Naive thymus-derived CD4-positive, alpha-beta T cell (primary cell): Measurements from ENCODE around the gene FLT4. TPM values are rescaled to one million over a fixed set of nuclear protein-coding genes. Genes with fewer than 3 reads are reported as not detected.

Experiments
- ATAC-seq: fragments of 150-1000 bp; cut with Tn5 transposase; 2 replicates; pipeline ENCODE4 v1.10.0; 2021; ENCODE audit warnings: mild to moderate bottlenecking, moderate library complexity
- CTCF ChIA-PET: fragments of 350-600 bp; sonication (Branson Sonifier 250); formaldehyde crosslinking; loops from one replicate; lab custom pipeline; 2021; ENCODE audit warnings: antibody characterized with exemption; lab: Charles Lee
- POLR2A ChIA-PET: fragments of 350-600 bp; sonication (Branson Sonifier 250); formaldehyde crosslinking; loops from one replicate; lab custom pipeline; 2021; ENCODE audit warnings: antibody characterized with exemption, inconsistent platforms; lab: Charles Lee
- DNase-seq, 9 donors: peaks; one replicate each; pipeline versions ENCODE4 v3.0.0 to v3.0.0-alpha.2; 2020 to 2022; ENCODE audit warnings: mixed read lengths in 1 of 9
- H3K27ac ChIP-seq: one replicate; pipeline ENCODE4 v1.7.0; 2013; ENCODE audit warnings: mild to moderate bottlenecking, low read depth, low read length, moderate library complexity
- H3K27me3 ChIP-seq, 2 donors: one replicate each; pipeline ENCODE4 v1.7.0; 2013; ENCODE audit warnings: low read length in 2 of 2, mild to moderate bottlenecking in 2 of 2, moderate library complexity in 2 of 2; ENCODE audit not compliant: control insufficient read depth in 2 of 2, insufficient read depth in 2 of 2
- H3K36me3 ChIP-seq, 3 experiments: 1 replicate in 2 of 3; 2 replicates in 1 of 3; pipeline ENCODE4 v1.7.0; 2013; ENCODE audit warnings: low read length in 3 of 3, mild to moderate bottlenecking in 3 of 3, moderate library complexity in 1 of 3; ENCODE audit not compliant: insufficient read depth in 3 of 3, control insufficient read depth in 2 of 3
- H3K4me1 ChIP-seq, 2 donors: one replicate each; pipeline ENCODE4 v1.7.0; 2013; ENCODE audit warnings: low read length in 2 of 2, mild to moderate bottlenecking in 2 of 2, moderate library complexity in 1 of 2; ENCODE audit not compliant: control insufficient read depth in 2 of 2, insufficient read depth in 2 of 2
- H3K4me3 ChIP-seq: 2 replicates; pipeline ENCODE4 v1.7.0; 2013; ENCODE audit warnings: mild to moderate bottlenecking, low read length
- H3K9me3 ChIP-seq, 3 experiments: 1 replicate in 2 of 3; 2 replicates in 1 of 3; pipeline ENCODE4 v1.7.0; 2013; ENCODE audit warnings: low read length in 3 of 3; ENCODE audit not compliant: control insufficient read depth in 2 of 3
- H3K27ac Mint-ChIP-seq, 9 donors: one replicate each; pipeline ENCODE4 v1.8.0; 2020 to 2022; ENCODE audit warnings: mixed read lengths in 9 of 9, mild to moderate bottlenecking in 8 of 9, moderate library complexity in 5 of 9, inconsistent platforms in 2 of 9
- H3K27me3 Mint-ChIP-seq, 5 donors: one replicate each; pipeline ENCODE4 v1.8.0; 2021 to 2022; ENCODE audit warnings: mixed read lengths in 5 of 5, mild to moderate bottlenecking in 1 of 5
- H3K36me3 Mint-ChIP-seq, 5 donors: one replicate each; pipeline ENCODE4 v1.8.0; 2020 to 2022; ENCODE audit warnings: mixed read lengths in 5 of 5, mild to moderate bottlenecking in 3 of 5, inconsistent platforms in 1 of 5
- H3K4me1 Mint-ChIP-seq, 7 donors: one replicate each; pipeline ENCODE4 v1.8.0; 2020 to 2022; ENCODE audit warnings: mixed read lengths in 7 of 7, mild to moderate bottlenecking in 3 of 7, inconsistent platforms in 1 of 7
- H3K4me3 Mint-ChIP-seq, 10 donors: one replicate each; pipeline ENCODE4 v1.8.0; 2020 to 2022; ENCODE audit warnings: mild to moderate bottlenecking in 10 of 10, mixed read lengths in 10 of 10, moderate library complexity in 6 of 10, inconsistent platforms in 2 of 10
- H3K9me3 Mint-ChIP-seq, 11 donors: one replicate each; pipeline ENCODE4 v1.8.0; 2020 to 2022; ENCODE audit warnings: mixed read lengths in 11 of 11, mild to moderate bottlenecking in 4 of 11, inconsistent platforms in 1 of 11, moderate library complexity in 1 of 11
- intact Hi-C, 2 donors: fragments of 100-400 bp; cut with micrococcal nuclease; formaldehyde crosslinking; loops; one replicate each; pipeline ENCODE4 v1.15.1; 2023
- polyA plus RNA-seq, 2 donors: library from polyadenylated mRNA; unstranded; fragments of 300-500 nt; fragmentation: Illumina TruSeq; gene quantifications; one replicate each; pipeline ENCODE4 v1.2.3, GENCODE V29; 2021
- total RNA-seq, 6 experiments: library from RNA in 5 of 6; stranded (reverse) in 5 of 6; gene quantifications; 1 replicate in 5 of 6; 2 replicates in 1 of 6; pipeline ENCODE4 v1.2.3 and lab custom pipeline; 2021 to 2026

FLT4 gene
- total and polyA plus RNA-seq, 7 experiments from 2014 or later = 0.53 to 6.0 (median 2.3) TPM

DNA sequence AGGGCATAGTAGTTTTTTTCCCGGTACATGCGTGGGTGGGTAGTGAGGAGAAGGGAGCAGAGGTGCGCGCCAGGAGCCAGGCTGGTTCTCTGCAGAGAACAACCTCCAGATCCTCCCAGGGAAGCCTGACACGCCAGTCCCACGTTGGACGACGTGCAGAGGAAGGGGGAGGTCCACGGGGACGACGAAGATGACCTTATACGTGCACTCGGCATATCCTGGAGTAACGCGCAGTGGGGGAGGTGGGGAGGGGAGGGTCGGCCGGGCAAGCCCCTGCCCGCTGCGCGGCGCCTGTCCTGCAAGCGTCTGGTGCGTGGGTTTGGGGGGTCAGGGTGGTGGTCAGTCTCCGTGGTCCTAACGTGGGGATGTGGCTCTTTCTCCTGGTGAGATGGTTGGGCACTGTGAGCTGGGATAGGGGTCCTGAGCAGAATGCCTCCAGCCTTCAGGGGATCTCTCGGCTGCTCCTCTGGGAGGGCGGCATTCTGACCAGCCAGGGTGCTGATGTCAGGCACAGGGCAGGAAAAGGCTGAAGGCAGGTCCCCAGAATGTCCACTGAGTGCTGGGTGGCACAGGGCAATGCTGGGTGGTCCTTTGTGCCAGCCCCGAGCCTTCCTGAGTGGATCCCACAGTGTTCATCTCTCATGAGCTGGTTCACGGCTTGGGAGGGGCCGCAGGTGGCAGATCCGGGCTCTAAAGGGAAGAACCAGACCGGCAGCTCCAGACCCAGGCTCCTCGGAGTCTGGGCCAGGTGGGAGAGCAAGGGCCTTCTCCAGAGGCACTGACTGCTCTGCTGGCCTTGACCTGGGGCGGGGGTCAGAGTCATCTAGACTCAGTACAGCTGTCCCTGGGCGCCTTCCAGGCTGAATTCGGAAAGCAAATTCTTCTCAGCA, 47.6 kb downstream of the FLT4 start:
- POLR2A ChIA-PET = no interaction called here
- Histone ChIP-seq H3K36me3 (no peaks in the 10 kb centered on the region), H3K4me1 (no peaks in the 10 kb centered on the region), H3K27ac (no peak overlapping the region), H3K9me3 (no peaks in the 10 kb centered on the region), H3K4me3 (no peak overlapping the region), H3K27me3 (no peaks in the 10 kb centered on the region)
- H3K4me3 Mint-ChIP-seq = no peak overlapping the region
- no peak for ATAC-seq
- no peak for DNase-seq
- intact Hi-C loops = no loop called here
- no peaks in the 10 kb centered on the region for H3K27me3 Mint-ChIP-seq
- CTCF ChIA-PET = interaction anchor here (0.6 kb wide), 1 partner anchor 290 kb away, joined by 3 read pairs; no protein-coding TSS in a partner anchor
- no peaks in the 10 kb centered on the region for H3K36me3 Mint-ChIP-seq
- H3K9me3 Mint-ChIP-seq = no peaks in the 10 kb centered on the region
- H3K27ac Mint-ChIP-seq = no peak overlapping the region
- peaks cover 0 to 10% (median 0%) of the 10 kb centered on the region in 7 donors for H3K4me1 Mint-ChIP-seq

DNA sequence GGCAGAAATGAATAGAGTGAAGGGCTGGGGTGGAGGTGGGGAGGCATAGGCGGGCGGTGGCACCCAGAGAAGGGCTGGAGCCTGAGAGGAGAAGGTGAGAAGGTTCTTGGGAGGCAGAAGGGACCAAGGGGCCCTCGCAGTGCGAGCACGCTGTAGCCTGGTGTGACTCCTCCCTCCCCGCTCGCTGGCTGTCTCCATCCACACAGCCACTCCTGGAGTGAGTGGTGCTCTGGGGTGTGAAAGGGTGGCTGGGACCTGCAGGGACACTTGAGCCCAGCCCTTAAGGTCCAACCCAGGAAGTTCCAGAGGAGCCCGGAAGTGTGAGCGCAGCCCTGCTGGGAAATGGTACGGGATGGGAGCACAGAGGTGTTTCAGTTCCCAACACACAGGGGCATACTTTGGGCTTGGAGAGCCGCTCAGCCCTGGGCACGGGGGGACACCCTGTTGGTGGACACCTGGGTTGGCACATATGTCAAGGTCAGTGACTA, 48.8 kb downstream of the FLT4 start:
- no peak overlapping the region for H3K4me3 ChIP-seq
- no peak overlapping the region for H3K27ac Mint-ChIP-seq
- no peaks in the 10 kb centered on the region for H3K4me1 ChIP-seq
- intact Hi-C loops = no loop called here
- POLR2A ChIA-PET = no interaction called here
- no peak for DNase-seq
- CTCF ChIA-PET = no interaction called here
- H3K27me3 Mint-ChIP-seq = no peaks in the 10 kb centered on the region
- no peaks in the 10 kb centered on the region for H3K9me3 Mint-ChIP-seq
- no peaks in the 10 kb centered on the region for H3K27me3 ChIP-seq
- no peak overlapping the region for H3K4me3 Mint-ChIP-seq
- no peaks in the 10 kb centered on the region for H3K9me3 ChIP-seq
- no peak overlapping the region for H3K27ac ChIP-seq
- no peaks in the 10 kb centered on the region for H3K36me3 ChIP-seq
- ATAC-seq = no peak
- H3K36me3 Mint-ChIP-seq = no peaks in the 10 kb centered on the region
- H3K4me1 Mint-ChIP-seq = peaks cover 0 to 2% (median 0%) of the 10 kb centered on the region in 7 donors

DNA sequence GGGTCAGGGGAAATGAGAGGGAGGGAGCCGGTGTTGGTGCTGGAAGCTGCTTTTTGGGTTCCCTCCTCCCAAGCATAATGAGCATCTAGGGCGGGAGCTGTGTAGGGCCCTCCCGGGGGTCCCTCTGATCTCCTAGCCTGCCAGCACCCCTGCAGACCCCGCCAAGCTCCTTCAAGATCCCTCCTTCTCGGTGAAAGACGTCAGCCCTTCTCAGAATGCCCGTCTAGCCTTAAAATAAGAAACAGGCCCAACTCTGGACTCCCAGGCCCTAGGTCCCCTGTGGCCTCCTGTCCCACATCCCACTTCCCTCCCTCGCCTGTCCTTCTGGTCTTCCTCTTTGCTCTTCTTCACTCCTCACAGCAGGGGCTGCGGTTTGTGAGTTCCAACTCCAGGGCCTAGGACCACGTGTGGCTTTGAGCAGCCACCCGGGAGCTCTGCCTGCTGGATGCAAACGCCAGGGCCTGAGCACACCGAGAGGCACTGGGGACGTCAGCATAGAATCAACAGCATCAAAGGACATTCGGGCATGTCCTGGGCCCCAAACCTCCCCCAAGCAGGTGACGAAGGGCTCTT, 49.3 kb downstream of the FLT4 start:
- no peak for ATAC-seq
- CTCF ChIA-PET = no interaction called here
- no peak overlapping the region for H3K27ac Mint-ChIP-seq

DNA sequence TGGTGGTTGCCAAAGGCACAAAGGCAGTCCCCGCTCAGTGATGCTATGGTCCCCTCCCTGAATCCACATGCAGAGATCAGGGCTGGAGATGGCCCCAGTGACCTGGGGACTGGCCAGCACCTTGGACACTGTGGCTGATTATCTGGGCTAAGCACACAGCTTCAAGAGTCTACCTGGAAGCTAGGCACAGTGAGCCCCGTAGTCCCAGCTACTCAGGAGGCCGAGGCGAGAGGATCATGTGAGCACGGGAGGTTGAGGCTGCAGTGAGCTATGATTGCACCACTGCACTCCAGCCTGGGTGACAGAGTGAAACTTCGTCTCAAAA, 49.8 kb downstream of the FLT4 start:
- ChIA-PET POLR2A (no interaction called here), CTCF (no interaction called here)
- Histone ChIP-seq H3K4me1 (no peaks in the 10 kb centered on the region), H3K4me3 (no peak overlapping the region), H3K27me3 (no peaks in the 10 kb centered on the region), H3K36me3 (no peaks in the 10 kb centered on the region), H3K27ac (no peak overlapping the region), H3K9me3 (no peaks in the 10 kb centered on the region)
- ATAC-seq (no peak), DNase-seq (no peak)
- no peaks in the 10 kb centered on the region for H3K36me3 Mint-ChIP-seq
- H3K27ac Mint-ChIP-seq = no peak overlapping the region
- intact Hi-C loops = no loop called here
- H3K27me3 Mint-ChIP-seq = no peaks in the 10 kb centered on the region
- no peaks in the 10 kb centered on the region for H3K4me1 Mint-ChIP-seq
- H3K9me3 Mint-ChIP-seq = no peaks in the 10 kb centered on the region
- no peak overlapping the region for H3K4me3 Mint-ChIP-seq

More for the DNA sequence above, 49.3 kb downstream of the FLT4 start:
- Mint-ChIP-seq H3K36me3 (no peaks in the 10 kb centered on the region), H3K27me3 (no peaks in the 10 kb centered on the region), H3K9me3 (no peaks in the 10 kb centered on the region), H3K4me1 (no peaks in the 10 kb centered on the region), H3K4me3 (no peak overlapping the region)
- intact Hi-C loops = no loop called here
- no peaks in the 10 kb centered on the region for H3K9me3 ChIP-seq
- H3K27me3 ChIP-seq = no peaks in the 10 kb centered on the region
- no peak overlapping the region for H3K4me3 ChIP-seq
- H3K27ac ChIP-seq = no peak overlapping the region
- no peaks in the 10 kb centered on the region for H3K4me1 ChIP-seq
- DNase-seq = no peak
- POLR2A ChIA-PET = no interaction called here
- no peaks in the 10 kb centered on the region for H3K36me3 ChIP-seq

DNA sequence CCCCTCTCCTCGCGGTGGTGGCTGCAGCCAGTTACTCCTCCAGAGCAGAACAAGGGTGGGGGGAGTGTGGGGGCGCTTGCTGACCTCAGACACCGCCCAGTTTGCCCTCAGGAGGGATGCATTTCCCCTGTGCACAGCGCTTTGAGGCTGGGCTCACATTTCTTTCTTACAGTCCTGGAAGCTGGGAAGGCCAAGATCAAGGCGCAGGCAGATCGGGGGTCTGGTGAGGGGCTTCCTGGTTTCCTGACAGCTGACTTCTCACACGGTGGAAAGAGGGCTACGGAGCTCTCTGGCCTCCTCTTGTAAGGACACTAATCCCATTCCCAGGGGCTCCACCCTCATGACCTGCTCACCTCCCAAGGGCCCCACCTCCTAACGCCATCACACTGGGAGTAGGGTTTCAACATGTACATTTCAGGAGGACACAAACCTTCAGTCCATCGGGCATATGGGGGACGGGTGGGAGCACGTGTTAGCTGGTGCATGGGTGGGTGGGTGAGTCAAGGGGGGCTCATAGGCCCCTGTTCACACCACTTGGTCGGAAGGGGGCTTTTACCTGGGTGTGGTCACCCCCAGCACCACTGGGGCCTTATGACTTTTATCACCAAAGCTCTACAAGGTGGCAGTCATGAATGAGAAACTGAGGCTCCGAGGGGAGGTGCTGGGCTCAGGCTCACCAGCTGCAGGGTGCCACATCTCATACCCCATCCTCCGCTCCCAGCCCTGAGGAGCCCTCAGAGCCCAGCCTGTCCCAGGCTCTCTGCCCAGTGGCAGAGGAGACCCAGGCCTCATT, 50.4 kb downstream of the FLT4 start:
- Histone ChIP-seq H3K36me3 (no peaks in the 10 kb centered on the region), H3K27ac (no peak overlapping the region), H3K9me3 (no peaks in the 10 kb centered on the region), H3K4me1 (no peaks in the 10 kb centered on the region), H3K27me3 (no peaks in the 10 kb centered on the region), H3K4me3 (no peak overlapping the region)
- H3K27me3 Mint-ChIP-seq = no peaks in the 10 kb centered on the region
- CTCF ChIA-PET = no interaction called here
- no peak for DNase-seq
- ATAC-seq = no peak
- no peaks in the 10 kb centered on the region for H3K9me3 Mint-ChIP-seq
- H3K36me3 Mint-ChIP-seq = no peaks in the 10 kb centered on the region
- POLR2A ChIA-PET = no interaction called here
- intact Hi-C loops = no loop called here
- H3K27ac Mint-ChIP-seq = no peak overlapping the region
- H3K4me3 Mint-ChIP-seq = no peak overlapping the region
- no peaks in the 10 kb centered on the region for H3K4me1 Mint-ChIP-seq

DNA sequence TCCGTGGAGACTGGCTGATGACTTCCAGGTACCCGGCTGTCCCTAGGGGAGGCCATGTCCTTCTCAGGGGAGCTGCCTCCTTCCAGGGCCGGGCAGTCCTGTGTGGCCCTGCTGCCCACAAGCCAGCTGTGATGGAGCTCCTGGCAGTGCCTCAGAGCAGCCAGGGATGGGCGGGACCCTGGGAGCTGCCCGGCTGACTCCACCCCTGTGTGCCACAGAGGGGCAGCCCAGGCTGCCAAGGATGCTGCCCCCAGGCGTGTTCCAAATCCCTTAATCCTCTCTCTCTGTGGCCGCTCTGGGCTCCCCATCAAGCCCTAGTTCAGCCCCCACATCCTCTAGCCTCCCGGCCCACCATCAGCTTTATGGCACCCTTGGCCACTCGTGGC, 51.1 kb downstream of the FLT4 start:
- H3K4me1 Mint-ChIP-seq = peaks cover 0 to 1% (median 0%) of the 10 kb centered on the region in 7 donors
- POLR2A ChIA-PET = no interaction called here
- H3K36me3 Mint-ChIP-seq = no peaks in the 10 kb centered on the region
- H3K9me3 Mint-ChIP-seq = no peaks in the 10 kb centered on the region
- no peak overlapping the region for H3K27ac Mint-ChIP-seq
- Histone ChIP-seq H3K27ac (no peak overlapping the region), H3K4me1 (no peaks in the 10 kb centered on the region), H3K4me3 (no peak overlapping the region), H3K36me3 (no peaks in the 10 kb centered on the region), H3K27me3 (no peaks in the 10 kb centered on the region), H3K9me3 (no peaks in the 10 kb centered on the region)
- CTCF ChIA-PET = no interaction called here
- peaks cover 2 to 6% (median 5%) of the 10 kb centered on the region in 5 donors for H3K27me3 Mint-ChIP-seq
- DNase-seq = no peak
- ATAC-seq = no peak
- intact Hi-C loops = no loop called here
- H3K4me3 Mint-ChIP-seq = no peak overlapping the region
